ENCODE measurements around the gene CACNA1C.

Gene CACNA1C

DNA sequence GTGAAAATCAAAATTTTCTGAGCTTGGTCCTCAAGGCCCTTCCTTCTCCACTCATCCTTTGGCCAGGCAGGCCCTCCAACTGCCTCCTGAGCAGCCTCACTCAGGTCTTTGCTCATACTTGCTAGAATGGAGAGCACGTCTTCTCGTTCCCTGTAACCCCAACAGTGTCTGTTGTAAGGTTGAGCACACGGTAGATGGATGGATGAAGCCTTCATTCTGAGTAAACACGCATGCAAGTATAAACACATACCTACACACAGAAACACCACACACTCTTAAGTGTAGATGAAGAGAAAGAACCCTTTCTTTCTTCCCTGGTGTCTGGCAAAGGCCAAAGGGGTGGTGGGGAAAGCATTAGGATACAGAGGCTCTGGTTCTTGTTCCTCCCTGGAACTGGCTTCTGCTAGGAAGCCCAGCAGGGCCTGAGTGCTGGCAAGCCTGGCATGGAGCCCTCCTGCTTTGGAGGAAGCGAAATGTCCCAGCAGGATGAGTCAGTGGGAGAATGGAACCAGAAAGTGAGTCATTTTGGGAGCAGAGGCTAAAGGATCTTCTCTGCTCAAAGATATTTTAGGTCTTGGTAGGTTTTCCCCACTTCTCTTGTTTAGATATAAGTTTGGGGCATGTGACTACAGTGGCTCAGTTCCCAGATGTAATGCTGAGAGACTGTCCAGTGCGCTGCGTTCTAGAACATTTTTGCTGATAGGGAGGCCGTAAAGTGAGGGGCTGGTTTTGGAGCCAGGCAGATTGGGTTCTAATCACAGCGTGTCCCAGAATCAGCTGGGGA lies 127.4 kb downstream of the CACNA1C start:
- no peak overlapping the region for H3K4me3 ChIP-seq (ENCODE audit: low read depth, low read length)
- TF ChIP-seq POLR2A (IDR thresholded peaks at IDR 0.05; ENCODE audit: extremely low read depth, insufficient read length) (no peak), MYC (IDR thresholded peaks at IDR 0.05; ENCODE audit: low read depth, low read length) (no peak), CTCF (IDR thresholded peaks at IDR 0.05; ENCODE audit: low read depth, low read length) (no peak)
- TF ChIP-seq, protein P1, sequence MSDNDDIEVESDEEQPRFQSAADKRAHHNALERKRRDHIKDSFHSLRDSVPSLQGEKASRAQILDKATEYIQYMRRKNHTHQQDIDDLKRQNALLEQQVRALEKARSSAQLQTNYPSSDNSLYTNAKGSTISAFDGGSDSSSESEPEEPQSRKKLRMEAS (IDR thresholded peaks at IDR 0.05; ENCODE audit: low read depth, low read length), result no peak
- DNase-seq (ENCODE audit: low read depth), result no peak

- no peak for TF ChIP-seq POLR2A (IDR thresholded peaks at IDR 0.05; ENCODE audit: extremely low read depth, insufficient read length)
- TF ChIP-seq CTCF (IDR thresholded peaks at IDR 0.05; ENCODE audit: low read depth, low read length), result no peak
- TF ChIP-seq, protein P1 (IDR thresholded peaks at IDR 0.05; ENCODE audit: low read depth, low read length), result no peak
- no peak for TF ChIP-seq MYC (IDR thresholded peaks at IDR 0.05; ENCODE audit: low read depth, low read length)
- no peak overlapping the region for H3K4me3 ChIP-seq (ENCODE audit: low read depth, low read length)
These were observed 127.9 kb downstream of the CACNA1C start for GRCh38 chr12:2180737-2181082.

GRCh38 chr12:2183556-2184541 lies 131.1 kb downstream of the CACNA1C start:
- no peak overlapping the region for H3K4me3 ChIP-seq (ENCODE audit: low read depth, low read length)
- TF ChIP-seq, protein P1 (IDR thresholded peaks at IDR 0.05; ENCODE audit: low read depth, low read length), result no peak
- no peak for TF ChIP-seq POLR2A (IDR thresholded peaks at IDR 0.05; ENCODE audit: extremely low read depth, insufficient read length)
- TF ChIP-seq CTCF (IDR thresholded peaks at IDR 0.05; ENCODE audit: low read depth, low read length), result peak; percentile 7
- DNase-seq (ENCODE audit: low read depth), result peak; percentile 30

More at GRCh38 chr12:2180737-2181082, 127.9 kb downstream of the CACNA1C start:
- no peak for DNase-seq (ENCODE audit: low read depth)

DNA sequence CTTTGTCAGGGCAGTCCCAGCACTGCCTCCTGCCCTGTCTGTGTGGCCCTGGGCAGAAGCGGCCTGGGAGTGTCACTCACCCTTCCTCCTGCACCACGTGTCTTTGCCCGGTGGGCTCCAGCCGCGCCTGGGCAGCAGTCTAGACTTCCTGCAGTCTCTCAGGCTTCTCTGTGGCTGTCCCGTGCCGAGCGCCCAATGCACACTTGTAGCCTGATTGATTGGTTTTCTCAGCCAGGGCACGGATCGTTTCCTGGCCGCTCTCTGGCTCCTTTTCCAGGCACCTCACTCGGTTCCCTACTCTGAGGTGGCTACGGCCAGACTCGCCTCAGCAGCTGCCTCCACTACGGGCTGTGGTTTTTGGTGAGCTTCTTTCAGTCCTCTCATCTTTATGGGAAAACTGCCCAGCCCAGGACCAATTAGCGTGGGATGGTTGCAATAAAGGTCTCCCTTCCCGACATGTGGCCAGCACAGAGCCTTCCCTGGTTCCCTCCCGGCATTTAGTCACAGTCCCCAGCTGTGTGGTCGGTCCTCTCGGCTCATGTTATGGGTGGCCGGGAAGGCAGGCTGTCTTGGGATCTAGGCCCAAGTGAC lies 133.1 kb downstream of the CACNA1C start:
- no peak overlapping the region for H3K4me3 ChIP-seq (ENCODE audit: low read depth, low read length)
- TF ChIP-seq POLR2A (IDR thresholded peaks at IDR 0.05; ENCODE audit: extremely low read depth, insufficient read length), result no peak
- DNase-seq (ENCODE audit: low read depth), result no peak

DNA sequence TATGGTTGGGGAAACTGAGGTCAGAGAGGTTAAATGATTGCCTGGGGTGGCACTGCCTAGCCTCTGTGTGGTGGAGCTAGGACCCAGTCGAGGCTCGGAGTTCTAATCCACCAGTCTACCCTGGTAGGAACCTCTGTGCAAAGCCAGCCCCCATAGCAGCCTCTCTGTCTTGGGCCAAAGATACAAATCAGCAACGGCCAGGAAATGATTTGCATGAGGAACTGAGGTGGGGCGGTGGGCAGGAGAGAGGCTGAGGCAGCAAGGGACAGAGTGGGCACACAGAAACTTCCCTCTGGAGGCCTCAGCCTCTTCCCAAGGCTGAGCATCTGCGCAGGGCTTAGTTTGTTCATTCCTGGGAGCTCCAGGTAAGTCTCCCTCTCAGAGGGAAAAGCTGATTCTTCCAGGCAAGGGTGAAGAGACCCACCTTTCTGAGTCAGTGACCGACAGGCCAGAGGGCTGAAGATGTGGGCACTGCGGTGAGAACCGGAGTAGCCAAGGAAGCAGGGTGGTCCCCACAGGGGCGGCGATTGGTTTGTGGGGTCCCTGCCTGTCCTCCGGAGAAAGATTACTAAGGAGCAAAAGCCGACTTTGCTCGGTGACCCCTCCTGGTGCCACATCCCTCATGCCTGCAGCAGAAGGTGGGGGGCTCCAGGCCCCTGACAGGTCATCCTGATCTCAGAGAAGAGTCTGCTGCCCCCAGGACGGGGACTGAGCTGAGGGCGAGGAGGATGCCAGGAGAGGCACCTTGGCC lies 134.6 kb downstream of the CACNA1C start:
- TF ChIP-seq MYC (IDR thresholded peaks at IDR 0.05; ENCODE audit: low read depth, low read length), result no peak
- TF ChIP-seq CTCF (IDR thresholded peaks at IDR 0.05; ENCODE audit: low read depth, low read length), result no peak
- DNase-seq (ENCODE audit: low read depth), result no peak
- no peak overlapping the region for H3K4me3 ChIP-seq (ENCODE audit: low read depth, low read length)
